Activated CD8-positive, alpha-beta T cell treated with anti-CD3 and anti-CD28 coated beads for 36 hours (primary cell): ENCODE data around the gene CLCNKA. TPM values are rescaled to one million over a fixed set of nuclear protein-coding genes. Genes with fewer than 3 reads are reported as not detected.
"Not testable (repeated sequence)": the region's sequence is repeated elsewhere in the genome, so short reads cannot be mapped to it uniquely, and the experiment has no call there.

Experiments
- ATAC-seq: fragments of 200-7000 bp; cut with Tn5 transposase; one replicate; pipeline ENCODE4 v1.10.0; 2021; ENCODE audit warnings: mild to moderate bottlenecking, moderate library complexity
- CTCF ChIA-PET: fragments of 350-600 bp; sonication (Branson Sonifier 250); formaldehyde crosslinking; loops from one replicate; lab custom pipeline; 2021; ENCODE audit warnings: antibody characterized with exemption; lab: Charles Lee
- POLR2A ChIA-PET: fragments of 350-600 bp; sonication (Branson Sonifier 250); formaldehyde crosslinking; loops from one replicate; lab custom pipeline; 2021; ENCODE audit warnings: antibody characterized with exemption; lab: Charles Lee
- DNase-seq: peaks from one replicate; pipeline ENCODE4 v3.0.0-alpha.2; 2020
- H3K27ac Mint-ChIP-seq: one replicate; pipeline ENCODE4 v1.8.0; 2021; ENCODE audit warnings: mild to moderate bottlenecking, mixed read lengths
- H3K27me3 Mint-ChIP-seq: one replicate; pipeline ENCODE4 v1.8.0; 2021; ENCODE audit warnings: mixed read lengths
- H3K36me3 Mint-ChIP-seq: one replicate; pipeline ENCODE4 v1.8.0; 2021; ENCODE audit warnings: low read depth, mixed read lengths
- H3K4me1 Mint-ChIP-seq: one replicate; pipeline ENCODE4 v1.8.0; 2021; ENCODE audit warnings: low read depth, mixed read lengths
- H3K4me3 Mint-ChIP-seq: one replicate; pipeline ENCODE4 v1.8.0; 2021; ENCODE audit warnings: mild to moderate bottlenecking, moderate library complexity, mixed read lengths
- H3K9me3 Mint-ChIP-seq: one replicate; pipeline ENCODE4 v1.8.0; 2021; ENCODE audit warnings: mixed read lengths
- intact Hi-C: fragments of 100-400 bp; cut with micrococcal nuclease; formaldehyde crosslinking; loops from one replicate; pipeline ENCODE4 v1.10.0; 2022
- total RNA-seq, 2 experiments: library from RNA; stranded (reverse); gene quantifications; one replicate each; pipeline ENCODE4 v1.2.3, GENCODE V29; 2021
- TF ChIP-seq, protein P1 (sequence below): fragments of 200-600 bp; IDR thresholded peaks from one replicate; pipeline ENCODE4 v1.8.0; 2022; ENCODE audit warnings: antibody characterized with exemption, mild to moderate bottlenecking

CLCNKA gene
- total RNA-seq, 2 experiments from 2014 or later: not detected

DNA sequence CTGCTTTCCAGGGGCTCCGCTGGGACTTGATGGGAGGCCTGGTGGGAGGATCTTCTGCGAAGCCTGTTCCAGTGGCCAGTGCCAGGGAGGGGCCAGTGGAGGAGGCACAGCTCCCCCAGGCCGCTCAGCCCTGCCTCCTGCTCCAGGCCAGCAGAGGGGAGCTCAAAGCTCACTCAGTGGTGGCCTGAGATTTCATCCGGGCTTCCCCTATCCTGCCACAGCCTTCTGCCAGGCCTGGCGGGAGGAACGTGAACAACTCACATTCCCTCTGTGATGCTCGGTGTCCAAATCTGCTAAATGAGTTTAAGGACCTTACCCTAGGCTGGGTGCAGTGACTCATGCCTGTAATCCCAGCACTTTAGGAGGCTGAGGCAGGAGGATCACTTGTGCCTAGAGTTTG lies 25.0 kb downstream of the CLCNKA start:
- intact Hi-C loops: no loop called here
- H3K27ac Mint-ChIP-seq: no peak overlapping the region
- ChIA-PET CTCF (interaction anchor here (0.6 to 1.3 kb wide), 3 partner anchors 9 to 37 kb away, joined by 3 to 6 read pairs (median 3); no protein-coding TSS in a partner anchor), POLR2A (no interaction called here)
- ATAC-seq (no peak), DNase-seq (no peak)
- no peaks in the 10 kb centered on the region for H3K9me3 Mint-ChIP-seq
- peaks cover 14% of the 10 kb centered on the region for H3K27me3 Mint-ChIP-seq
- no peaks in the 10 kb centered on the region for H3K4me1 Mint-ChIP-seq
- H3K36me3 Mint-ChIP-seq: no peaks in the 10 kb centered on the region
- H3K4me3 Mint-ChIP-seq: no peak overlapping the region
- TF ChIP-seq, protein P1, sequence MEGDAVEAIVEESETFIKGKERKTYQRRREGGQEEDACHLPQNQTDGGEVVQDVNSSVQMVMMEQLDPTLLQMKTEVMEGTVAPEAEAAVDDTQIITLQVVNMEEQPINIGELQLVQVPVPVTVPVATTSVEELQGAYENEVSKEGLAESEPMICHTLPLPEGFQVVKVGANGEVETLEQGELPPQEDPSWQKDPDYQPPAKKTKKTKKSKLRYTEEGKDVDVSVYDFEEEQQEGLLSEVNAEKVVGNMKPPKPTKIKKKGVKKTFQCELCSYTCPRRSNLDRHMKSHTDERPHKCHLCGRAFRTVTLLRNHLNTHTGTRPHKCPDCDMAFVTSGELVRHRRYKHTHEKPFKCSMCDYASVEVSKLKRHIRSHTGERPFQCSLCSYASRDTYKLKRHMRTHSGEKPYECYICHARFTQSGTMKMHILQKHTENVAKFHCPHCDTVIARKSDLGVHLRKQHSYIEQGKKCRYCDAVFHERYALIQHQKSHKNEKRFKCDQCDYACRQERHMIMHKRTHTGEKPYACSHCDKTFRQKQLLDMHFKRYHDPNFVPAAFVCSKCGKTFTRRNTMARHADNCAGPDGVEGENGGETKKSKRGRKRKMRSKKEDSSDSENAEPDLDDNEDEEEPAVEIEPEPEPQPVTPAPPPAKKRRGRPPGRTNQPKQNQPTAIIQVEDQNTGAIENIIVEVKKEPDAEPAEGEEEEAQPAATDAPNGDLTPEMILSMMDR: no peak

DNA sequence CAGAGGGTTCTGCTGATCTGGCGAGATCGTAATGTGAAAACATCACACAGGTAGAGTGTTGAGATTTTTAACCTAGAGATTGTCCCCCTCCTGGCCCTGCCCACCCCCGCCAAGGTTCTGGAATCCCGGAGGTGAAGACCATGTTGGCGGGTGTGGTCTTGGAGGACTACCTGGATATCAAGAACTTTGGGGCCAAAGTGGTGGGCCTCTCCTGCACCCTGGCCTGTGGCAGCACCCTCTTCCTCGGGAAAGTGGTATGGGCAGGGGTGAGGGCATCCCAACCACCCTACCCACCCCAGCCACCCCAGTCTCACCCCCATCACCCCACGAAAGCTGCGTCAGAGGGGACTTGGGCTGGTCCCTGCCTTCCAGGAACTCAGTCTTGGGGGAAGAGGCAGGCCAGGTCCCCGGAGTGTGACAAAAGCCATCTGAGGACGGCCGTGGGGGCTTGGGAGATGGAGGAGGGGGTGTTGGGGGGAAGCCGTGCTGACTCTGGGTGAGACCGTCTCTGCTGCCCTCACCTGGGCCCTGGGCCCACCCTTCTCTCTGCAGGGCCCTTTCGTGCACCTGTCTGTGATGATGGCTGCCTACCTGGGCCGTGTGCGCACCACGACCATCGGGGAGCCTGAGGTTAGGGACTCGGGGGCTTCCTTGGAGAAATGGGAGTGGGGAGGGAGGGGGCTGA lies 26.1 kb downstream of the CLCNKA start:
- Mint-ChIP-seq H3K4me1 (no peaks in the 10 kb centered on the region), H3K4me3 (no peak overlapping the region), H3K9me3 (no peaks in the 10 kb centered on the region), H3K27ac (no peak overlapping the region), H3K27me3 (peaks cover 14% of the 10 kb centered on the region), H3K36me3 (no peaks in the 10 kb centered on the region)
- DNase-seq (no peak), ATAC-seq (no peak)
- CTCF ChIA-PET: interaction anchor here (1.0 kb wide), 1 partner anchor 38 kb away, joined by 6 read pairs; no protein-coding TSS in a partner anchor
- TF ChIP-seq, protein P1: no peak
- intact Hi-C loops: no loop called here
- POLR2A ChIA-PET: no interaction called here

DNA sequence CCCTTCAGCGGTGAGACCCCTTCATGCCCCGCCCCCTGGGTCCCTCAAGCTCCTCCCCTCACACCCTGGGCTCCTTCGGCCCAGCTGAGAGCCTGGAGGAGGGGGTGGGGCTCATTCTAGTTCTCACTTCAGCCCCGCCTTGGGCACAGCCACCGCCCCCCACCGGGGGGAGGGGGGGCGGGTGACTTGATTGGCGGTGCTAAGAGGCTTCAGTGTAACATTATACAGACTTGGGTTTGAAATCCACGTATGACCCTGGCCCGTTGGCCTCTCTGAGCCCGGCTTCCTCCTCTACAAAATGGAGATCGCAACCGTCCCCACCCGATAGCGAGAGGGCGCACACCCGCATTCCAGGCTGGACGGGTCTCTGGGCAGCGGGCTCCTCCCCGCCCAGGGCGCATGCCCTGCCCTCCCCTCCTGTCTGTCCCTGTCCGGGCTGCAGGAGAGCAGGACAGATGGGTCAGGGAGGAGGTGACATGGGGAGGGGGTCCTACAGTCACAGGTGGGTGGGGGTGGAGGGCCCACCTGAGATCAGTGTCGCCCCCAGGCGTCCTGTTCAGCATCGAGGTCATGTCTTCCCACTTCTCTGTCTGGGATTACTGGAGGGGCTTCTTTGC lies 26.8 kb downstream of the CLCNKA start:
- H3K36me3 Mint-ChIP-seq: no peaks in the 10 kb centered on the region
- ATAC-seq: peak; percentile 84
- peaks cover 14% of the 10 kb centered on the region for H3K27me3 Mint-ChIP-seq
- no peaks in the 10 kb centered on the region for H3K9me3 Mint-ChIP-seq
- no peak overlapping the region for H3K4me3 Mint-ChIP-seq
- no peaks in the 10 kb centered on the region for H3K4me1 Mint-ChIP-seq
- peak; percentile 68 for DNase-seq
- no peak overlapping the region for H3K27ac Mint-ChIP-seq
- ChIA-PET CTCF (no interaction called here), POLR2A (no interaction called here)
- TF ChIP-seq, protein P1: no peak
- intact Hi-C loops: no loop called here

DNA sequence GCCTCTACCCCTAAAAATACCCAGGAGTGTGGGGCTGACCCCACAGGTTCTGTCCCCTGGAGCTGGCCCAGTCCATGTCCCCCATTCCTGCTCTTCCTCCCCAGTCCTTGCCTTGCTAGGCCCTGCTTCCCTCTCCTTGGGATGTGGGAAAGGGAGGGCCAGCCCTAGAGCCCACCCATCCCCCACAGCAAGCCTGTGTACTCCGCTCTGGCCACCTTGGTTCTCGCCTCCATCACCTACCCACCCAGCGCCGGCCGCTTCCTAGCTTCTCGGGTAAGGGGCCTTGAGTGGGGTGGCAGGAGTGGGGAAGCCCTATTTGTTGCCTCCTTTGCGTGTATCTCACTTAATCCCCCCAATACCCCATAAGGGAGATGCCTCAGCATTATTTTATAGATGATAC lies 28.5 kb downstream of the CLCNKA start:
- Mint-ChIP-seq H3K36me3 (no peaks in the 10 kb centered on the region), H3K27ac (no peak overlapping the region), H3K9me3 (no peaks in the 10 kb centered on the region), H3K4me1 (no peaks in the 10 kb centered on the region), H3K27me3 (peaks cover 14% of the 10 kb centered on the region), H3K4me3 (no peak overlapping the region)
- ChIA-PET CTCF (no interaction called here), POLR2A (interaction anchor here (0.6 kb wide), 1 partner anchor 217 kb away, joined by 3 read pairs; no protein-coding TSS in a partner anchor)
- ATAC-seq: no peak
- TF ChIP-seq, protein P1: no peak
- no peak for DNase-seq
- intact Hi-C loops: loop anchor here (10.0 kb wide), 1 partner anchor 246 kb away; the partner anchor contains the start of gene UQCRHL

DNA sequence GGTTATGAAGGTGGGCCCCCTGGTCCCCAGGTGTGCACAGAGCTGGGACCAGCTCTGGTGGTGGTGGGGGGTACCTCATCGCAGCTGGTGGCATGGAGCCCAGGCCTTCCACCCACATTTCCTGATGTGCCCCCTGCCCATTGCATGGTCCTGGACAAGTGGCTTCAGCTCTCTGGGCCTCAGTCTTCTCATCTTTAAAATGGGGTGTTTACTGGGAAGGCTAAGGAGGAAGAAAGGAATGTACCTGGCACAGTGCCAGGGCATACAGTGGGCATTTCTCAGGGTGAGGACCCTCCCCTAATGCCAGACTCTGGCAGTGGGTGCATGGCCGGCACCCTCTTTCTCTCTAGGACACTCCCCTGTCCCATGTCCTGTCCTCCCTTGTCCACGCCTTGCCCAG lies 29.2 kb downstream of the CLCNKA start:
- Mint-ChIP-seq H3K36me3 (no peaks in the 10 kb centered on the region), H3K27ac (no peak overlapping the region), H3K9me3 (no peaks in the 10 kb centered on the region), H3K27me3 (peaks cover 14% of the 10 kb centered on the region), H3K4me3 (no peak overlapping the region), H3K4me1 (peaks cover 2% of the 10 kb centered on the region)
- ChIA-PET POLR2A (interaction anchor here (0.6 kb wide), 1 partner anchor 218 kb away, joined by 3 read pairs; no protein-coding TSS in a partner anchor), CTCF (no interaction called here)
- ATAC-seq (no peak), DNase-seq (no peak)
- intact Hi-C loops: loop anchor here (10.0 kb wide), 1 partner anchor 246 kb away; the partner anchor contains the start of gene UQCRHL
- TF ChIP-seq, protein P1: no peak

DNA sequence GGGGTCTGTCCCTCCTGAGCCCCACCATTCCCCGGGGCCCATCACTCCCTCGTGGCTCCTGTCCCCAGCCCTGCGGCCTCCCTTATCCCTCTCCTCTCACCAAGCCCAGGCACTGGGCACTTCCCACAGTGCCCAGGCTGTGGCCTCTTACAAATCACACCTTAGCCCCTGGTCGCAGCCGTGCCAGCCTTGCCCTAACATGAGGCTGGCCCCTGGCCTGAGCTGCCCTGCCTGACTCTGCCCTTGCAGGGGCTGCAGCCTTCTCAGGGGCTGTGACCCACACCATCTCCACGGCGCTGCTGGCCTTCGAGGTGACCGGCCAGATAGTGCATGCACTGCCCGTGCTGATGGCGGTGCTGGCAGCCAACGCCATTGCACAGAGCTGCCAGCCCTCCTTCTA lies 30.1 kb downstream of the CLCNKA start:
- intact Hi-C loops: loop anchor here (10.0 kb wide), 1 partner anchor 247 kb away; the partner anchor contains the start of gene UQCRHL
- H3K27ac Mint-ChIP-seq, H3K36me3 Mint-ChIP-seq, POLR2A ChIA-PET, DNase-seq, H3K9me3 Mint-ChIP-seq, H3K4me1 Mint-ChIP-seq, H3K4me3 Mint-ChIP-seq, ATAC-seq: not testable (repeated sequence)
- H3K27me3 Mint-ChIP-seq: peaks cover 14% of the 10 kb centered on the region
- CTCF ChIA-PET: interaction anchor here (1.0 to 2.0 kb wide), 2 partner anchors 20 to 260 kb away, joined by 3 to 5 read pairs; no protein-coding TSS in a partner anchor
